Stimulated activated CD8-positive, alpha-beta memory T cell treated with anti-CD3 and anti-CD28 coated beads, Interleukin-7, amount 100 ng/mL, for 48 hours (primary cell): ENCODE results near the gene GLI3.

Experiments used
- DNase-seq, 2 donors: peaks; one replicate each; pipeline ENCODE4 v3.0.0-alpha.2; 2020; ENCODE audit warnings: low read depth in 1 of 2; ENCODE audit errors: extremely low read depth in 1 of 2

The GLI3 gene

GRCh38 chr7:42176724-42177101, 60.3 kb downstream of the GLI3 start:
- no peak for DNase-seq

DNA sequence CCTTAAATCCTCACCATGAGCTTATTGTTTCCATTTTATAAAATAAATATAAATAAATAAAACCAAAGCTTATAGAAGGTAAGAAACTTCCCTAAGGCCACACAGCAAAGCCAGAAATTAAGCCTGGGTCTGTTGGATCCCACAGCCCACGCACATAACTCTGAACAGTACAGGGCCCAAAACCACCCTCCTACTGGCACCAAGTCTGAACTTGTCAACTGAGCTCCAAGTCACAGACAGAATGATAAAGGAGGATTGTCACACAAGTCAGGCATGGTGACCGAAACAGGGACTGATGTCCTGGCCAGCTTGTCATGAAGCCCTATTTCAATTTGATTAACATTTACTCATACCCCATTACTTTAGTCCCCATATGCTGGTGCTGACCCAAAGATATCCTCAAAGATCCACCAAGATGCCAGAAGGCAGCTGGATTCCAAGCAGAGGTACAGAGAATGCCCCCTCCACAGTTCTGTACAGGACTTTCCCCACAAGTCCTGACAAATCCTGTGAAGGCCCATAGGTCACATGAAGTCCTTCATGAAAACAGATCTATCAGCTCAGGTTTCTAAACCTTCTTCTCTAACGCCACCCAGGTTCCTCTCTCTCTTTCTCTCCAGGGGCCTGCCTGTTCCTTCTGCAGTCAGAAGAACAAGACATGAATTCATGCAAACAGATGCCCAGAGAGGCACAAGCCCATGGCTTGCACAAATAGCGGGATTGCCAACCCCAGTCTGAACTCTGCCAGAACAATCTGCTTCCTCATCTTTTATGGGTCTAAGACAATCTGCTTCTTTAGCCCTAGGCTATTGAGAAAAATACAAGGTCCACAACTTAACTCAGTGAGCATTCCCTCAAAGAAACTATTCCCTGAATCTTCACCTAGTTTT, 60.9 kb downstream of the GLI3 start:
- DNase-seq, result no peak

DNA sequence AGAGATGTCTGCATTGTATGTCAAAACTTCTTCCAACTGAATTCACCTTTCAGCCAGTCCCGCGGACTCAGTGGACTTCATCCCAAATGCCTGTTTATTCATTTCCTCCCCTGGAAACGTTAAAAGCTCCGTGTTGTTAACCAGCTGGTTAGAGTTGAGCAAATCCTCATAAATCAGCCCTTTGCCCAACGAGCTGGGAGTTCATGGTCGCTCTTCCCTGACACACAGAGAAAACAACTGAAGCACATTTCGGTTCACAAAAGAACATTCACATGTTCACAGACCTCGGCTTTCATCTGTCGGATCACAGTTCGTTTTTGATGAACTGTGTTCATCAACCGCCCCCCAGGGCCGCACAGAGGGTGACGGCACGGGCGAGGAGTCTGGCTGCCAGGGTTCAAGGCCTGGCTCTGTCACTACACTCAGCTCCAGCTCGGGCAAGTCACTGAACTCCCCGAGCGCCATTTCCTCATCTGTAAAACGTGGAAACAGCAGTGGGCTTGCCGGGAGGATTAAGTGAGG, 62.6 kb downstream of the GLI3 start:
- no peak for DNase-seq

DNA sequence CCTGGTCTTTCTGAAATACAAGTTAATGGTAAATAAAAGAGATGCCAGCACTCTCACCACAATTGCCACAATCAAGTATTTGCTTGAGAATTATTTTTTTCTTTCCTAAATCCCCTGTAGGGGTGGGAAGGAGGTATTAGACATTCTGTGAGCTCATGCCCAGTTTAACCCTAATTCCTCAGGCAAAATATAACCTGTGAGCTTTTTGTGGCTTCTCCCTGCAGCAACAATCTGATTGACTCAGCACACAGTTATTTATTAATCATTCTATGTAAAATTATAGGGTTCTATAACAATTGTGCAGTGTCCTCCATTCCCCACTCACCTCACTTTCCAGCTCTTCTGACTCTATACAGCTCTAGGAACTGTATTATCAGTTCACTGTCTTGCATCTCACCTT, 66.3 kb downstream of the GLI3 start:
- no peak for DNase-seq

- DNase-seq, result no peak
Measured at GRCh38 chr7:42168512-42168911, 68.5 kb downstream of the GLI3 start.

- no peak for DNase-seq
Measured at GRCh38 chr7:42167631-42168236, 69.3 kb downstream of the GLI3 start.

- no peak for DNase-seq
Measured at GRCh38 chr7:42167206-42167605, 69.8 kb downstream of the GLI3 start.

GRCh38 chr7:42164881-42165428, 72.1 kb downstream of the GLI3 start:
- no peak for DNase-seq

GRCh38 chr7:42162560-42163325, 74.3 kb downstream of the GLI3 start:
- DNase-seq, result no peak

DNA sequence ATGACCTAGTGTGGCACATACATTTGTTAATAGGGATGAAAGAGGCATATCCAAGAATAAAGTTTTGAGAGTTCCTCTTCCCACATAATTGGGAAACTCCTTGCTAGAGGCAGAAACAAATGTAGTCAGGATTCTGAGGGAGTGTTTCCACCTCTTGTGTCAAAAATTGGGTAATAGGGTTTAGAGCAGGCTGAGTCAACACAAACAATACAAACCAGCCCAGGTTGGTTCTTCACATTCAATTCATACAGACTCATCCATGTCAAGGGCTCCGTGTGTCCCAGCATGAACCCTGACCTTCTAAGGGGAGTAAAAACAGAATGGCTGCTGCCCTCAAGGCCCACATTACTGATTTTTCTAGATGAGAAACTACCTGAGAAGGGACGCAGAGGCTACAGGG, 75.3 kb downstream of the GLI3 start:
- DNase-seq, result no peak

DNA sequence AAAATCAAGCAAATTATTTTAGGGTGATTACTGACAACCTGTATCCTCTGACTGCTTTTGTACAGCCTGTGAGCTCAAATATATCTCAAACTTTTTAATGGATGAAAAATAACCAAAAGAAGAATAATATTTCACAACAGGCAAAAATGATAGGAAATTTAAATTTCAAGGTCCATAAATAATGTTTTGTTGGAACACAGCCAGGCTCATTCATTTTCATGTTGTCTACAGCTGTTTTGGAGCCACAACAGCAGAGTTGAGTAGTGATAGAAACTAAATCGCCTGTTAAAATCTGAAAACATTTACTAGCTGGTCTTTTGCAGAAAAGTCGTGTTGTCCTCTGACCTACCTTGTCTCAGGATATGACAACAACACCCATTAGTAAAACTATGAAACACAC, 75.9 kb downstream of the GLI3 start:
- no peak for DNase-seq

GRCh38 chr7:42159130-42159529, 77.9 kb downstream of the GLI3 start:
- no peak for DNase-seq

DNA sequence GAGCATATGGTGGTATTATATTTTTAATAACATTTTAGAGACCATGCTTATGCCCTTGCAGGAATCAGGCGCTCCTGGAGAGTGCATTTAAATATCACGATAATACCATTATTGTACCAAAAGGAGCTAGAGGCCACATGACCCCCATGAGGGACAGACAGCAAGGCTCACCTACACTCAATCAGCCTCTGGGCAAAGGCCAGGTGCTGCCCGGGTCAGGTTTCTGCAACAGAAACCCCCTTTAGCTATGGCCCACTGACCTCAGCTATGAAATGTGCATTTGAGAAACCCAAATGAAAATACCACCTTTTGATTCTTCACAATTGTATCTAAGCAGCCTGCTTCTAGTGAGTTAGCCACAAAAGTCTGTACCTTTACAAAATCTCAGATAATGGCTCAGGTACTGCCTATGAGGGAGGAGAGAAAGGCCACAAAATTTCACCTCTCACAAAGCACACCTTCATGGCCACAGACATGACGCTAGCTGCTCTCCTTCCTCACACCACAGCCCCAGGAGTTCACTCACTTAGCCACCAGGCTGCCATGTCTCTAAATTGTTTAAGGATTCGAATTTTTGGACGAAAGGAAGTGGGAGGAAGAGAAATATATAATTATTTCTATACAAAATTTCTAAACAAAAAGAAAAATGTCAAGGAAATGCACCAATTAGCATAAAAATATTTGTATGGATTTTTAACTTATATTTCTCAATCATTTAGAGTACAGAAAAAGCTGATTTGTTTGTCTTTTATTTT, 79.9 kb downstream of the GLI3 start:
- DNase-seq, result no peak

DNA sequence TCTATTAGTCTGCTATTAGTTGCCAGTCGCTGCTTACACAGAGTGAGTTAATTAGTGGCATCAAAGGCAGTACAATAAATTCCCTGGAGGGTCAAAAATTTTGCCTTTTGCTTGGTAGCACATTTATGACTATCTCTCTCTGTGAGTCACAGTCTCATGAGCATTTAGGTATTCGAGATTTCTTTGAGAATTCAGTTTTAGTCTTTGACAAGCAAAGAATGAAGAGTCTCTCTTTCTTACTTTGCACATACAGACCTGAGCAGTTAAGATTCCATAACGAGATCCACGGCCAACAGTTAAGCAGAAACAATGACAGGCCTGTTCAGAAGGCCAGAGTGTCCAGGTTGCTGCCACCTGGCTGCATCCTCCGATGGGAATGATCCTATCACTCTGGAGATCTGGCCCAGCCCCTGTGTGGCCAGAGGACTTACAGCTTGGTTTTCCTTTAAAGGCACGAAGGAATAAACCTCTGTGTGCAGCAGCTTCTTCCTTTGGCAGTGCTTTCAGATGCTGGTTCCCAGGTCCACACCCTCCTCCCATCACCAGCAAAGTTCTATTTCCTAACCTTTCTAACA, 80.6 kb downstream of the GLI3 start:
- DNase-seq, result no peak

DNA sequence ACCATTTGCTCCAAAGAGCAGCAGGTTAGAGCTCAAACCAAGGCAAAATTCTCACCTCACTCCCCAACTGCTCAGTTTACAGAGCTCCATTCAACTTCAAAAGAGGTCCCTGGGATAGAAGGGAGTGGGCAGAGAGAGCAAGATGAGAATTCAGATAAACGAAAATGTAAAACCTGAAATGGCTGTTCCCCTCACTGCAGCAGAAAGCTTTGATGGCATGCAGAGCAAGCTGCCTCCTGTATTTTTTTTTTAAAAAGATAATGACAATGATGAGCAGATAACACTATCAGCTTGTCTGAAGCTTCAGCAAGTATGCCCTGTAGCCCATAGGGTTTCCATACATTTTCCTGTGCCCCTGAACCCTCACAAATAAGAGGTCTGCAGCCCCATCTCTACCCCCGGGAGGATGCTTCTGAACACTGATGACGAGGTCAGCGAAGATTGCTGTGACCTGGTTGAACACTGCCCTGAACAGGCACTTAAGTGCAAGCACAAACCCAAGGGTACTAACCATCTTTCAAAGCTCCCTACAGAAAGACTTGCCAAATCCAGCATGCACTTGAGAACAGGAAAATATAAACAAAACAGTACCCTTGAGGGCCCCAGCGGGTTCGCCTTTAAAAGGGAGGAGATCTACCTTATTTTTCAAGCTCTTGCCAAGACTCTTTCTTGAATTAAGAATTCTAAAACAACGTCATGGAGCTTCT, 81.3 kb downstream of the GLI3 start:
- DNase-seq, result no peak

DNA sequence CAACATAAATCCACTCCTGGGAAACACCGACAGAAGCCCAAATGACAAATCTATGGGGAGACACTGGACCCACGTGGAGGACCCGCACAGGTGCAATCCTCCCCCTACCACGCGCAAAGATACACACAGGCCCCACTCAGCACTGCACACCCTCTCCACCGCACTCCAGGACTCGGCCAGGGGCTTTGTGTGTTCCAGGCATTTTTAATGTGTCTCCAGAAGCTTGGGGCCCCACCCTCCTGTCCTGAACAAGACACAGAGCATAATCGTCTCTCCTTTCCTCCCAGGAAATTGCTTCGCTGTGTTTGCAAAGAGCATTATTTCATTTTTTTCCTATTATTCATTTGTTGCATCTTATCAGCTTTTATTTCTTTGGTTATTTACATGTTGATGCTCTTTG, 82.8 kb downstream of the GLI3 start:
- DNase-seq, result no peak

DNA sequence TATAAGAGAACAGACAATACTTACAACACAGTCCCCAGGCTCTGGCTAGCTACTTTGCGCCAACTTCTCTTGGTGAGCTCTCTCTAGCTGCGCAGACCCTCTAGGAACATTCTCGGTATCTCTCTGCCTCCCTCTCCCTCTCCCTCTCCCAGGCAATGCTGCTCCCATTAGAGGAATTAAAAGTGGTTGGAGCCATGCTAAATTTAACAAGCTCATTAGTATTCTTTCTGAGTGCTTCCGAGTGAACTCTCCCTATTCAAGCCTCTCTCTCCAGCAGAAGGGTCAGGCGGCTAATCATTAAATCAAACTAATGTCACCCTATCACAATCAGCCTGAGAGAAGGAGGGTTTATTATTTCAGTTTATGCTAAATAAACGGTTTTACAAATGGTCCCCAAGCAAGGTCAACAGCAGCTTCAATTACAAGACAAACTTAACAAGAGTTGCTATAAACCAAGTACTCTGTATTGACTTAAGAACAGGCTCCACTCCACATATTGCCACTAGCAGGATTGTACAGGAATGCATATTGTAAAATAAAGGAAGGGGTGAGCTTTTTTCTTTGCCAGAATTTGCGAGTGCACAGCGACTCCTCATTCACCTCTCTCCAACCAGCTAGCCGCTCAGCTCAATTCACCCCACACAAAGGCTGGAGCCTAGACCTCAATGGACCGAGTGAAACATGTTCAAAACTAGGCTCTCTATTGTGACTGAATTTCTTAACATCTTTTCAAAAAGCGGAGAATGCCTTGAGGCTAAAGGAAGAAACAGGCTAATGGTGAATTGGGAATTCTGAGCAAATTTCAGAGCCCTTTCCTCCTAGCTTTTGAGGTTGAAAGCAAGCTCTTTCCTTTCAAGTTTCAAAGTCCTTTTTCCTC, 84.4 kb downstream of the GLI3 start:
- no peak for DNase-seq

- no peak for DNase-seq
Measured at GRCh38 chr7:42151309-42151708, 85.7 kb downstream of the GLI3 start.

GRCh38 chr7:42145539-42145938, 91.5 kb downstream of the GLI3 start:
- no peak for DNase-seq
